ENCODE measurements around the gene DDX10.

- TF ChIP-seq SPI1 (IDR thresholded peaks at IDR 0.05; ENCODE audit: borderline replicate concordance, low read depth, low read length) (no peak), POLR2AphosphoS5 (IDR thresholded peaks at IDR 0.05; ENCODE audit: control insufficient read depth, insufficient read depth, low read depth, low read length) (no peak)
Observed at GRCh38 chr11:108648528-108648885, 16.4 kb upstream of the DDX10 start.
